SK-N-DZ (cell line): ENCODE measurements around the gene MAN2C1.
A peak's percentile ranks its signal among the peaks of the same experiment; 100 is the strongest.

ENCODE experiments used
- DNase-seq: peaks from one replicate; pipeline ENCODE4 v3.0.0-alpha.2; 2015; ENCODE audit warnings: low spot score

The MAN2C1 gene

GRCh38 chr15:75309711-75310110, 58.7 kb downstream of the MAN2C1 start:
- no peak for DNase-seq

- peak; percentile 36 for DNase-seq
Measured at GRCh38 chr15:75307778-75308390, 60.5 kb downstream of the MAN2C1 start.

GRCh38 chr15:75306188-75306587, 62.2 kb downstream of the MAN2C1 start:
- DNase-seq: no peak
